Measurements from ENCODE around the gene CHCHD10.

- TF ChIP-seq CTCF (IDR thresholded peaks at IDR 0.05 in 8 of 11, conservative IDR thresholded peaks at IDR 0.05 in 3 of 11) (no peak), POLR2AphosphoS5 (IDR thresholded peaks at IDR 0.05) (no peak), POLR2A (IDR thresholded peaks at IDR 0.05) (no peak)
Measured at GRCh38 chr22:23787910-23788309, 20.1 kb upstream of the CHCHD10 start.

Measured in spleen (tissue), 7 donors.